ENCODE measurements around the gene CEP295NL. TPM values are rescaled to one million over a fixed set of nuclear protein-coding genes. Genes with fewer than 3 reads are reported as not detected.
"Not testable (repeated sequence)": the region's sequence is repeated elsewhere in the genome, so short reads cannot be mapped to it uniquely, and the experiment has no call there.

CEP295NL gene
- polyA plus RNA-seq, 4 donors = 0.10 to 0.13 TPM; not detected in 2

- not testable (repeated sequence) for DNase-seq (ENCODE audit: low read depth in 4 of 4, low spot score in 3 of 4)
These were observed 12.9 kb downstream of the CEP295NL start for GRCh38 chr17:78890096-78890495.

- no peak for DNase-seq (ENCODE audit: low read depth in 4 of 4, low spot score in 3 of 4)
These were observed 13.5 kb downstream of the CEP295NL start for GRCh38 chr17:78889531-78889930.

GRCh38 chr17:78888941-78889518 is 14.0 kb downstream of the CEP295NL start:
- no peak for DNase-seq (ENCODE audit: low read depth in 4 of 4, low spot score in 3 of 4)

- no peak for DNase-seq (ENCODE audit: low read depth in 4 of 4, low spot score in 3 of 4)
These were observed 16.0 kb downstream of the CEP295NL start for GRCh38 chr17:78886954-78887353.

- DNase-seq (ENCODE audit: low read depth in 4 of 4, low spot score in 3 of 4) = no peak
These were observed 17.0 kb downstream of the CEP295NL start for GRCh38 chr17:78885956-78886355.

GRCh38 chr17:78884876-78885667 is 17.9 kb downstream of the CEP295NL start:
- no peak for DNase-seq (ENCODE audit: low read depth in 4 of 4, low spot score in 3 of 4)

- no peak for DNase-seq (ENCODE audit: low read depth in 4 of 4, low spot score in 3 of 4)
These were observed 18.7 kb downstream of the CEP295NL start for GRCh38 chr17:78884148-78884825.

GRCh38 chr17:78883533-78884131 is 19.4 kb downstream of the CEP295NL start:
- no peak for DNase-seq (ENCODE audit: low read depth in 4 of 4, low spot score in 3 of 4)

- no peak for DNase-seq (ENCODE audit: low read depth in 4 of 4, low spot score in 3 of 4)
These were observed 19.9 kb downstream of the CEP295NL start for GRCh38 chr17:78883089-78883532.

- DNase-seq (ENCODE audit: low read depth in 4 of 4, low spot score in 3 of 4) = no peak
These were observed 20.4 kb downstream of the CEP295NL start for GRCh38 chr17:78882540-78883088.

- DNase-seq (ENCODE audit: low read depth in 4 of 4, low spot score in 3 of 4) = peak in 3 of 4 donors; percentile 54 to 72 (median 70)
These were observed 23.3 kb downstream of the CEP295NL start for GRCh38 chr17:78879635-78880186.

GRCh38 chr17:78878871-78879527 is 24.0 kb downstream of the CEP295NL start:
- DNase-seq (ENCODE audit: low read depth in 4 of 4, low spot score in 3 of 4) = no peak

GRCh38 chr17:78878261-78878660 is 24.7 kb downstream of the CEP295NL start:
- no peak for DNase-seq (ENCODE audit: low read depth in 4 of 4, low spot score in 3 of 4)

GRCh38 chr17:78876954-78877517 is 26.0 kb downstream of the CEP295NL start:
- not testable (repeated sequence) for DNase-seq (ENCODE audit: low read depth in 4 of 4, low spot score in 3 of 4)

- DNase-seq (ENCODE audit: low read depth in 4 of 4, low spot score in 3 of 4) = no peak
These were observed 26.9 kb downstream of the CEP295NL start for GRCh38 chr17:78876094-78876597.

GRCh38 chr17:78875363-78876093 is 27.5 kb downstream of the CEP295NL start:
- DNase-seq (ENCODE audit: low read depth in 4 of 4, low spot score in 3 of 4) = no peak

- DNase-seq (ENCODE audit: low read depth in 4 of 4, low spot score in 3 of 4) = no peak
These were observed 29.3 kb downstream of the CEP295NL start for GRCh38 chr17:78873519-78874340.

- no peak for DNase-seq (ENCODE audit: low read depth in 4 of 4, low spot score in 3 of 4)
These were observed 30.5 kb downstream of the CEP295NL start for GRCh38 chr17:78872486-78872885.

All from right renal pelvis (tissue), 4 donors.